ENCODE data around the gene AURKA.
"Not testable (repeated sequence)": the region's sequence is repeated elsewhere in the genome, so short reads cannot be mapped to it uniquely, and the experiment has no call there.

The AURKA gene

GRCh38 chr20:56422076-56422823 is 30.2 kb upstream of the AURKA start:
- peak; percentile 84 for DNase-seq (ENCODE audit: low read depth)

GRCh38 chr20:56420940-56421688 is 29.1 kb upstream of the AURKA start:
- DNase-seq (ENCODE audit: low read depth): no peak

DNA sequence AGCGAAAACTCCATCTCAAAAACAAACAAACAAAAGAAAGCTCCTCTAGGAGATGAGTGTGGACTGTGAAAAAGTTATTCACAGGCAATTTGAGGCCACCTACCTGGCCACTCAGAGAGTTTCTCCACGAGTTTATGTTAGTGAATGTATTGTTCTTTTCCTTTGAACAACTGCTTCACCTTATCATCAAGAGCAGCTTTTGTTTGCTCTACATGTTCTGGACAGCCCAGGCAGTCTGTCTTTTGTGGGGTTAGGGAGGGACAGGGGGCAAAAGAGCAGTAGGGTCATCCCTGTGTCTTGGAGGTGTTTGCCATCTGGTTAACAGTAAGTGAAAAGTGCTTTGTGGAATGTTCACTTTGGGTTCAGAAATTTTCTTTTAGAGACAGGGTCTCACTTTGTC is 28.0 kb upstream of the AURKA start:
- DNase-seq (ENCODE audit: low read depth): no peak

DNA sequence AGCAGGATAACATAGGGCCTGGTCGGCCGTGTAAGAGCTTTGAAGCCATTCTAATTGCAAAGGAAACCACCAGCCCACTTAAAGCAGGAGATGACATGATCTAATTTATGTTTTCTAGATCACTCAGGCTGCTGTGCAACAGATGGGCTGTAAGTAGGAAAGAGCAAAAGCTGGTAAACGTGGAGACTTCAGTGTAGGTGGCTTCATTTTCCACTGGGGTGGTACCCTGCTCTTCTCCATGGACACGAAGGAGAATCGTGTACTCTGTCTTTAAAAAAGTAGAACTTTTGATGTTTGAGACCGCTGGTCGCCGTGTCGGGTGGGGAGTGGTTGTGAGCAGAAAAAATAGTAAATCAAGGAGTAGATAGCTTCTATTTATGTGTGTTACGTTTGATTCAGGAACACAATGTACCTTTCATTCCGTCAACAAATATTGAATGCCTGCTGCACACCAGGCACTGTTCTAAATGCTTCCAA is 26.4 kb upstream of the AURKA start:
- DNase-seq (ENCODE audit: low read depth): no peak

GRCh38 chr20:56417911-56418310 is 25.9 kb upstream of the AURKA start:
- DNase-seq (ENCODE audit: low read depth): no peak

GRCh38 chr20:56417402-56417801 is 25.4 kb upstream of the AURKA start:
- DNase-seq (ENCODE audit: low read depth): no peak

DNA sequence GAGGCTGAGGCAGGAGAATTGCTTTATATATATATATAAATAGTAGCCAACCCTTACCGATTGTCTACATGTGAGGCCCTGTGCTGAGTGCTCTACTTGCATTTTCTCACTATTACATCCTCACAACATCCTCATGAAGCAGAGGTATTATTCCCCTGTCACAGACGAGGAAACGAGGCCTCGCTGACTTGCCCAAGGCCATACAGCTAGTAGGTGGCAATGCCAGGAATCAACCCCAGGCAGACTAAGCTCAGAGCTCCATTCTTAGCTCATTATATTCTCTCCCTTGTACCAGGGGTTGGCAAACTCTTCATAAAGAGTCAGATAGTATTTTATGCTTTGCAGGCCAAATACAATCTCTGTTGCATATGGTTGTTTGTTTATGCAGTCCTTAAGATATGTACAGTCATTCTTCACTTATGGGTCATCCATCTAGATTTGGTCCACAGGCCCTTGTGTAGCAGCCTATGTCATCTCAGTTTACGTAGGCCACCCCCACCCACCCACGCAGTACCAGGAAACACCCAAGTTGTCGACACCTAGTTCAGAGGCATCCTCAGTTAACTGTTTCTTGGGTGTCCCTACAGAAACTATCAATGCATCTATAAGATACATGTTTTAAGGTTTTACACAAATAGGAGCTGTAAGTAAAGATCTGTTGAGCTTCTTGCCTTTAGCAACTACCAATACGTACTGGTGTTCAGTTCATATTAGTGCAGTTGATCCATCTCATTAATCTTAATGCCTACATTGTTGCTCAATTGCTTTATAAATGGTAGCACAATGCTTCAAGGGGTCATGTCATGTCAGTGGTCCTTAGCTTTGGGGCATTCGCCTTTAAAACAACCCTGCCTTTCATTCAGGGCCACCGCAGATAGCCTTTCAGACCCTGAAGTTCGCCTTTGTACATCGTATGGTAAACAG is 23.1 kb upstream of the AURKA start:
- peak; percentile 79 for DNase-seq (ENCODE audit: low read depth)

DNA sequence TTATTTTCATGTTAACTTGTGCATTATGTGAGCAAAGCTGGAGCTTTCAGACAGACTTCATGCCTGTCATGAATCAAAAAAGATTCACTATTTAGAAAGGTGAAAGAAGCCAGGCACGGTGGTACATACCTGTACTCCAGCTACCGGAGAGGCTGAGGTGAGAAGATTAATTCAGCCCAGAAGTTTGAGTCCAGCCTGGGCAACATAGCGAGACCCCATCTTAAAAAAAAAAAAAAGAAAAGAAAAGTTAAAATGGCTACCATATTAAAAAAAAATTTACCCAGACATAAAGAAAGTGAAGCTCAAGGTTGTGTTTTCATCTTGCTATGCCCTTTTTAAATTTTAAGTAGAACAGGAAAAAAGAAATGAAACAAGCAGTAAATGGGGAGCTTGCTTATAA is 20.9 kb upstream of the AURKA start:
- DNase-seq (ENCODE audit: low read depth): no peak

DNA sequence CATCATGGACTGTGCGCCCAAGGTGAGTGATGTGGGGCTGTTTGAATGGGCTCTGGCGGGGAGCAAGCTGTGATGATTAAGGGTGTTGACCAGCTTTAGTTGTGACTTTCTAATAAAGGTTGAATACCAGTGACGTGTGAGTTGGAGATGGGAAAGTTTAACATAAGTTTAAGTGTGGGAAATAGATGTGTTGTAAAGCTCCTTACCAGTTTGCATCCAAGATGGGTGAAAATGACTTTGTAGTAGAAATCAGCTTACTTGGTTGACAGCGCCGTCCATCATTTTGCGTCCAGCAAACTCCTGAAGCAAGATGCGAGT is 20.4 kb upstream of the AURKA start:
- no peak for DNase-seq (ENCODE audit: low read depth)

GRCh38 chr20:56411759-56412472 is 19.9 kb upstream of the AURKA start, which contains the start of gene CASS4:
TSS of gene CASS4 (plus strand) at chr20:56412260. CDS start at chr20:56412459, 199 bp downstream.
- peak; percentile 87 for DNase-seq (ENCODE audit: low read depth)

DNA sequence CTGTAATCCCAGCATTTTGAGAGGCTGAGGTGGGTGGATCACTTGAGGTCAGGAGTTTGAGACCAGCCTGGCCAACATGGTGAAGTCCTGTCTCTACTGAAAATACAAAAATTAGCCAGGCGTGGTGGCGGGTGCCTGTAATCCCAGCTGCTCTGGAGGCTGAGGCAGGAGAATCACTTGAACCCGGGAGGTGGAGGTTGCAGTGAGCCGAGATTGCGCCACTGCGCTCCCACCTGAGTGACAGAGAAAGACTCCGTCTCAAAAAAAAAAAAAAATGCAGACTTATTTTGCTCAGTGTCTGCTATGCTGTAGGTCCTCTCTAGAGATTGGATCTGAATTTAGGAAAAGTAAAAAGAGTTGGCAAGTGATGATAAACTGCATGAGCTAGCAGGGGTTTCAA is 19.3 kb upstream of the AURKA start:
- DNase-seq (ENCODE audit: low read depth): not testable (repeated sequence)

- DNase-seq (ENCODE audit: low read depth): no peak
These were observed 17.9 kb upstream of the AURKA start for GRCh38 chr20:56409956-56410355.

DNA sequence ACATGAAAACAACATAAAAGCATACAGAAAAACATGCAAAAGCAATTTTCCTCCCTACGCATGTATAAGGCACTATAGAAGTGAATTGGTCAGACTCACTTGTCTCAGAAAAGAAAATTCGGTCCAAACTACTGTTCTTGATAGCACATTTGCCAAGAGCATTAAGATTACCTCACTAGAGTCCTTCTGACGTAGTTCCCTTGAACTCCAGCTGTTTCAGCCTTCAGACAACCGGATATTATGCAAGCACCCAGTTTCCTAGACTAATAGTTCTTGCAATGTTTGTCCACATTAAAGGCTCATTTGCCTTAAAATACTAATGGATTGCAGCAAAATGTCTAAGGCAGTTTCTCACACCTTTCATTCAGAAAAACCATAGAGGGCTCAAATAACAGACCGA is 17.5 kb upstream of the AURKA start:
- peak; percentile 92 for DNase-seq (ENCODE audit: low read depth)

- DNase-seq (ENCODE audit: low read depth): no peak
These were observed 14.9 kb upstream of the AURKA start for GRCh38 chr20:56406910-56407309.

DNA sequence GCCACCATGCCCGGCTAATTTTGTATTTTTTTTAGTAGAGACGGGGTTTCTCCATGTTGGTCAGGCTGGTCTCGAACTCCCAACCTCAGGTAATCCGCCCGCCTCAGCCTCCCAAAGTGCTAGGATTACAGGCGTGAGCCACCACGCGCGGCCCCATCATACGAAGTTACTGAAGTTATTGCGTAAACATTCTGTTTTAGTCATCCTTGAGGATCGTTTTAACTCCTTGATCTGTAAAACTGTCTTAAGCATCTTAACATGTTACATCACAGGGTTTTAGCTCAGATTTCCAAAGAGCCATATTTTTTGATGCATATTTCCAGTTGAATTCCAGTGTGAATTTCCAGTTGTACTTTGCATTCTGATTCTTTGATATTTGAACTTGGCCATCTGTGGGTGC is 13.3 kb upstream of the AURKA start:
- peak; percentile 73 for DNase-seq (ENCODE audit: low read depth)

- no peak for DNase-seq (ENCODE audit: low read depth)
These were observed 11.4 kb upstream of the AURKA start for GRCh38 chr20:56403465-56403864.

GRCh38 chr20:56400001-56400640 is 8.1 kb upstream of the AURKA start:
- DNase-seq (ENCODE audit: low read depth): peak; percentile 69

GRCh38 chr20:56395166-56395565 is 3.2 kb upstream of the AURKA start:
- DNase-seq (ENCODE audit: low read depth): peak; percentile 27

GRCh38 chr20:56393653-56394052 is 1.6 kb upstream of the AURKA start:
- no peak for DNase-seq (ENCODE audit: low read depth)

GRCh38 chr20:56392881-56393482 is 967 bp upstream of the AURKA start:
- DNase-seq (ENCODE audit: low read depth): no peak

DNA sequence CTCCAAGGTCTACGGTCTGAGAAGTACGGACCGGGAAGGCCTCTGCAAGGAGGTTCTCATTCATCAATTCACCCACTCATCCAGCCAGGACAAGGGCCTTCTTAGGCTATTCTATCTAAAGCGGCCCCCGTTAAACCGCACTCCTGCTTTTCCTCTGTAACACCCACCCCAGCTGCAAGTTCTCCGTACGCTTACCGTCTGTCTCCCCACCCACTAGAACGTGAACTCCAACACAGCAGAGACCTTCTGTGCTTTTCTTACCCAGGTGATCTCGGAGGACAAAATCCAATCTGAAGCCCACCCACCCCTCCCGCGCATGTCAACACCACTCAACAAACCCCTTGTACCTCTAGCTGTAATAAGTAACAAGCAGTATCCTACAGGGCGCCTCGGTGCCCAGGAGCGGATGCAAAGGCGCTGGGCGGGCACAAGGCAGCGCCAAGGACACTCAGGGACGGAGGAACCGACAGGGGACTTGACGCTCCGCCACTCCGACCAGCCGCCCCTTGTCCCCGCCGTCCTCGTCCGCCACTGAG is 351 bp downstream of the AURKA start:
- no peak for DNase-seq (ENCODE audit: low read depth)
